GM21528 (cell line): ENCODE results near the gene TMCO4.
"Not testable (repeated sequence)": the region's sequence is repeated elsewhere in the genome, so short reads cannot be mapped to it uniquely, and the experiment has no call there.

Experiments
- ATAC-seq: cut with Tn5 transposase; IDR thresholded peaks from one replicate; pipeline ENCODE4 v1.9.1; 2021; ENCODE audit warnings: mild to moderate bottlenecking, moderate library complexity; ENCODE audit not compliant: unreplicated experiment, low FRiP score

The TMCO4 gene

GRCh38 chr1:19814244-19814661 lies 14.5 kb upstream of the TMCO4 start:
- ATAC-seq: no peak

GRCh38 chr1:19813643-19813960 lies 13.9 kb upstream of the TMCO4 start:
- ATAC-seq: no peak

GRCh38 chr1:19812875-19813642 lies 13.3 kb upstream of the TMCO4 start:
- ATAC-seq: no peak

DNA sequence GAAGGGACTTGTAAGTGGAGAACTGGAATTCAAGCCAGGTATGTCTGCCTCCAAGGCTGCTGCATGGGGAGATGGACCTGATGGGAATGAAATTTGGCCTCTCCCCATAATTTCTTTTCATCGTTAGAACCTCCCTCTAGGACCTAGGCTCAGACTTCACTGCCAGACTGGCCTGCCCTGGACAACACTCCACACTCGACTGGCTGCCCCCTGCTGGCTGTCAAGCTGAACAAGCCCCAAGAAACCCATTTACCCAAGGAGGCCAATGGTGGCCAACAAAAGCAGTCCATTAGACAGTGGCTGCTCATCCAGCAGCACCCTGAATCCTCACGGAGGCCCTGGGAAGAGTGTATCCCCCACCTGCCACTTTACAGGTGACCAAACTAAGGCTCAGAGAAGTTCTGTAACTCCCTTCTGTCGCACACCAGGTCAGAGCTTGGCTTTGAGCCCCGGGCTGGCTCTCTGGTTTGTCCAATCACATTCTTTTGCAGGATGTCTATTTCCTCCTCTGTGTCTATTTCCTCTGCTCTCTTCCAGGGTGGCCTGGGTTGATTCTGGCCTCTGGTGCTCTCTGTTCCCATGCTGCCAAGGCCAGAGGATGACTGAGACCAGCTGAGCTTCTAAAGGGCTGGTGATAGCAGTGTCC lies 11.6 kb upstream of the TMCO4 start:
- no peak for ATAC-seq

- ATAC-seq: no peak
These were observed 9.5 kb upstream of the TMCO4 start for GRCh38 chr1:19809044-19809750.

GRCh38 chr1:19808351-19808750 lies 8.6 kb upstream of the TMCO4 start:
- ATAC-seq: no peak

GRCh38 chr1:19804831-19805251 lies 5.1 kb upstream of the TMCO4 start:
- ATAC-seq: no peak

- ATAC-seq: no peak
These were observed 2.6 kb upstream of the TMCO4 start for GRCh38 chr1:19802269-19802668.

DNA sequence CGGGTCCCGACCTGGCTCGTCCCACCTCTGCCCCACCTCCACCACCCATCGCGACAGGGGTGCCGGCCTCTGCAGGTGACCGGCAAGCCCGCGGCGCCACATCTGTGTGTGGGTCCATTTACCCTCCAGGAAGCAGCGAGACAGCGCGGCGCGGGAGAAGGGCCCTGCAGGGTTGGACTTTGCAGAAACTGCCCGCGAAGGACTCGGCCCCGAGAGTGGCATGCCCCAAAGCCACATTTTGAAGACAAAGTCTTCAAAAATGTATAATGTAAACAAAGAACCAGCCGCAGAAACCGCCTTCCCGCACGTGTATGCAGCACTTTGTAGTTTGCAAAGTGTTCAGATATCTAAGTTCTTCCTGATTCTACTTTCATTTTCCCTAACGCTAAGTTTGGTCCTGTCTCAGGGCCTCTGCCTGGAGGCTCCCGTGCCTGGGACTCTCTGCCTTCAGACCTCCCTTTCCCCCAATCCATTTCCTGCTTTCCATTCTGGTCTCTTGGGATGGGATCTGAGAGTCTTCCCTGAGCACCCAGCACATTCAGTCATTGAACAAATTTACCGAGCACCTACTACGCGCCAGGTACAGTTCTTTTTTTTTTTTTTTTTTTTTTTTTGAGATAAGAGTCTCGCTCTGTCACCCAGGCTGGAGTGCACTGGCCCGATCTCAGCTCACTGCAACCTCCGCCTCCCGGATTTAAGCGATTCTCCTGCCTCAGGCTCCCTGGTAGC lies 524 bp upstream of the TMCO4 start:
- ATAC-seq: peak; percentile 53

DNA sequence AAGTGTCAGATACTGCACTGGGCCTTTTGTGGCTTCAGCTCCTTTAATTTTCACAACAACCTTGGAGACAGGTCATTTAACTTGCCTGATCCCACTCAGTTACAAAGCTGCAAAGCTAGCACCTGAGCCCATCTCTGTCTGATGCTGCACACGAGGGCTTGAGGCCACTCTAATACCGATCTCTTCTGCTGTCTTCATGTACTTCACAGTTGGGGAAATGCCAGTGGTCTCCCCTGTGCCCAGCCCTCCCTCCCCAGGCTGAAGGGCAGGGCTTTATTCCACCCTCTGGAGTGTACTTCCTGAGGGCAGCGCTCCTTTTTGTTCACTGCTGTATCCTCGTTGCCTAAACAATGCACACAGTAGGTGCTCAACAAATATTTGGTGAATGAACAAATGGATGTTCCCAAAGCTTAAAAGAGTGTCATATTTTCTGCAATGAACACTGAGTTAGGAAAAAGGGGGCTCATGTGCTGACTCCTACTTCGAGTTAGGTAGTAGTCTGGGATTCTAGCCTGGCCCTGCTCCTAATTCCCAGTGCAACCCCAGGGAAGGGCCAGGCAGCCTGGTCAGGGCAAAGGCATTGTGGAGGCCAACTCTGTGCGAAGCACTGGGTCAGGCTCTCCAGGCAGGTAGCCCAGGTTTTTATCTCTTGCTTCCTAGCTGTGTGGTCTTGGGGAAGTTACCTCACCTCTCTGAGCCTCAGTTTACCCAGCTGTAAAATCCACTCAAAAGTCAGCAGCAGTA lies 1.1 kb downstream of the TMCO4 start:
- no peak for ATAC-seq

DNA sequence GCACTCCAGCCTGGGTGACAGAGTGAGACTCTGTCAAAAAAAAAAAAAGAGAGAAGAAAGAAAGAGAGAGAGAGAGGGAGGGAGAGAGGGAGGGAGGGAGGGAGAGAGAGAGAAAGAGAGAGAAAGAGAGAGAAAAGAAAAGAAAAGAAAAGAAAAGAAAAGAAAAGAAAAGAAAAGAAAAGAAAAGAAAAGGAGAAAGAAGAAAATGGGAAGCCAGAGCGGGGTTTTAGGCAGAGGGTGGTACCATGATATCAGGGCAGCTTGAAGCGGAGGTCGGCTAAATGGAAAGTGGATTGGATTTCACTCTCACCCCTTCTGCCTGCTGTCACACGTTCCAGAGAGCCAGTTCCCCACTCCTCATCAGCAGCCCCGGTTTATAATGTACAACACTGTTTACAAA lies 1.9 kb downstream of the TMCO4 start:
- ATAC-seq: no peak

- ATAC-seq: no peak
These were observed 5.1 kb downstream of the TMCO4 start for GRCh38 chr1:19794583-19794982.

DNA sequence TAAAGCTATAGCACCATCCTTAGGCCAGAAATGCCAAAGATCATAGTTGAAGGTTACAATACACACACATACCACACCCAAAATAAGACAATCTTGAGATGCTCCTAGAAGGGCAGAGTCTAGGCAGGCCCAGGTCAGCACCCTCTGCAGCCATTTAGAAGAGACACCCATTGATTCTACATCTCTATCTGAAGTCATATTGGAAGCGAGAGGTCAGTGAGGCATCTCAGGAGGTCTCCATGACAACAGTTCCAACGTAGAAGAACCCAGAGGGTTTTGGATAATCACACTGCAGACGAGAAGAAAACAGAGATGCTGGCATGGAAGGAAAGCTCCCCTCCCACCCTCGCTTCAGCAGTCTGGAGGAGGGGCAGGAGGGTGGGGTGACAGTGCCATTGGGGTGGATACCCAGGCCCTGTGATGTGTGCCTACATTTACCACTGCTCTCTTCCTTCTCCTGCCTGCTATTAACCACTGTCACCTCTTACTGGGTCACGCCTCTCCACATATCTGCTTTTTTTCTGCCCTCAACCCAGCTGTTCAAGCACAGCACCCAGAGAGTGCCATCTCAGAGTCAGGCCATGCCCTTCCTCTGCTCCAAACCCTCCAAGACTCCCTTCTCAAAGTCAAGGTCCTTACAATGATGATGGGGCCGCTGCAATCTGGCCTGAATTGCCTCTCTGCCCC lies 6.2 kb downstream of the TMCO4 start:
- no peak for ATAC-seq

GRCh38 chr1:19792237-19793002 lies 7.3 kb downstream of the TMCO4 start:
- ATAC-seq: no peak

DNA sequence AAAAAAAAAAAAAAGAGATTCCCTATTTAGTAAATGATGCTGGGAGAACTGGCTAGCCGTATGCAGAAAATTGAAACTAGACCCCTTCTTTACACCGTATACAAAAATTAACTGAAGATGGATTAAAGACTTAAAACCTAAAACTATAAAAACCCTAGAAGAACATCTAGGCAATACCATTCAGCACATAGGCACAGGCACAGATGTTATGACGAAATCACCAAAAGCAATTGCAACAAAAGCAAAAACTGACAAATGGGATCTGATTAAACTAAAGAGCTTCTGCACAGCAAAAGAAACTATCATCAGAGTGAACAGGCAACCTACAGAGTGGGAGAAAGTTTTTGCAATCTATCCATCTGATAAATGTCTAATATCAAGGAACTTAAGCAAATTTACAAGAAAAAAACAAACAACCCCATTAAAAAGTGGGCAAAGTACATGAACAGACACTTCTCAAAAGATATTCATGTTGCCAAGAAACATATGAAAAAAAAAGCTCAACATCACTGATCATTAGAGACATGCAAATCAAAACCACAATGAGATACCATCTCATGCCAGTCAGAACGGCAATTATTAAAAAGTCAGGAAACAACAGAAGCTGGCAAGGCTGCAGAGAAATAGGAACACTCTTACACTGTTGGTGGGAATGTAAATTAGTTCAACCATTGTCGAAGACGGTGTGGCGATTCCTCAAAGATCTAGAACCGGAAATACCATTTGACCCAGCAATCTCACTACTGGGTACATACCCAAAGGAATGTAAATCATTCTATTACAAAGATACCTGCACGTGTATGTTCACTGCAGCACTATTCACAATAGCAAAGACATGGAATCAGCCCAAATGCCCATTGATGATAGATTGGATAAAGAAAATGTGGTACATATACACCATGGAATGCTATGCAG lies 9.4 kb downstream of the TMCO4 start:
- not testable (repeated sequence) for ATAC-seq

GRCh38 chr1:19786988-19787423 lies 12.7 kb downstream of the TMCO4 start:
- ATAC-seq: no peak

- ATAC-seq: no peak
These were observed 14.1 kb downstream of the TMCO4 start for GRCh38 chr1:19785660-19786059.
